Body of pancreas (tissue), 4 donors: ENCODE measurements around the gene RGS1. TPM values are rescaled to one million over a fixed set of nuclear protein-coding genes. Genes with fewer than 3 reads are reported as not detected.

ENCODE experiments used
- ATAC-seq: fragments of 150-250 bp; one replicate; pipeline ENCODE4 v1.9.1; 2016
- DNase-seq, 4 donors: peaks; one replicate each; pipeline ENCODE4 v3.0.0-alpha.2; 2019
- H3K27ac ChIP-seq, 4 donors: fragments of 200-600 bp; sonication (generic); 1 replicate in 3 of 4; 2 replicates in 1 of 4; pipeline versions ENCODE4 v1.5.1 to v1.6.1; 2016 to 2019; ENCODE audit warnings: mild to moderate bottlenecking in 1 of 4, mixed read lengths in 1 of 4, moderate library complexity in 1 of 4
- H3K27me3 ChIP-seq, 2 donors: fragments of 200-600 bp; sonication (generic); one replicate each; pipeline ENCODE4 v1.6.0; 2016; ENCODE audit warnings: mild to moderate bottlenecking in 1 of 2
- H3K36me3 ChIP-seq, 2 donors: fragments of 200-600 bp; sonication (generic); replicated peaks in 1 of 2; 2 replicates each; pipeline ENCODE4 v1.5.1; 2016; ENCODE audit warnings: low read depth in 2 of 2; ENCODE audit not compliant: insufficient read depth in 1 of 2
- H3K4me1 ChIP-seq: fragments of 200-600 bp; sonication (generic); one replicate; pipeline ENCODE4 v1.6.0; 2016
- H3K4me3 ChIP-seq, 2 donors: fragments of 200-600 bp; sonication (generic); 1 replicate in 1 of 2; 2 replicates in 1 of 2; pipeline ENCODE4 v1.5.1; 2016 to 2019
- H3K9me3 ChIP-seq, 3 donors: fragments of 200-600 bp; sonication (generic); 1 replicate in 2 of 3; 2 replicates in 1 of 3; pipeline ENCODE4 v1.5.1; 2016
- POLR2A ChIP-seq, 3 donors: fragments of 450-650 bp; IDR thresholded peaks; one replicate each; pipeline ENCODE4 v1.6.1; 2016; ENCODE audit warnings: antibody characterized with exemption in 3 of 3, mild to moderate bottlenecking in 2 of 3
- WGBS, 2 donors: methylation state at CpG; one replicate each; pipeline ENCODE4 v1.1.5; 2017; 5-methylcytosine and 5-hydroxymethylcytosine counted together
- intact Hi-C: fragments of 100-400 bp; cut with DNase I; formaldehyde crosslinking; loops from one replicate; pipeline ENCODE4 v1.15.1; 2023
- total RNA-seq, 2 donors: library from RNA; depleted of rRNA; stranded (reverse); fragments of >200 nt; gene quantifications; one replicate each; pipeline ENCODE4 v1.1.0, GENCODE V29; 2016
- TF ChIP-seq, protein P1 (sequence below), 7 experiments: fragments of 450-650 bp in 4 of 7; fragments of 200-600 bp in 3 of 7; sonication (generic) in 3 of 7; IDR thresholded peaks; one replicate each; pipeline ENCODE4 v1.5.1; 2016 to 2019; ENCODE audit warnings: antibody characterized with exemption in 7 of 7

Gene RGS1
- total RNA-seq, 2 donors from 2014 or later = 0.99 to 10.4 TPM

DNA sequence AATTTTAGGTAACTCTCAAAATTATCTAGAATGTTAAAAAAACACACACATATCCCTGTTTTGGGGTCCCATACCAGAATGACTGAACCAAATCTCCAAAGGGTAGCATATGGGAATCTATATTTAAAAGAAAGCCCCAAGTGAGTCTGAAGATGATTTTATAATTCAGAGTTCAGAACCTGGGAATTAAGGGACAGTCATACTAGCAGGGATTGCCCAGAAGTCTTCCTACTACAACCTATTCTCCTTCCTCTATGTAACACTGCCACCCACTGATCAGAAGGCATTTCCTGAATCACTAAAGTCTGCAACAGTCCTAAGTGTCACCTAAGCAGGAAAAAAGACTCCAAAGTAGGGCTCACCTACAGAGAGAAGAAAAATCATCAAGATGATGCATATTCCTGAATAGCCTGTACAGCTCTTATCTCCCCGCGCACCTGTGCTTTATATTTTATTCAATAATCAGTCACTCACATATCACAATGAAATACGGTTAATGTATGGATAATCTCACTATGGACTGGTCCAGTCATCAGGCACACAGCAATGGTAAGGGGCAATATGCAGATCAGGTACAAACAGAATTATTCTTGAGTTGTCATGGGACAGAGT, 4.9 kb downstream of the RGS1 start:
- no peak overlapping the region for H3K27ac ChIP-seq
- no peaks in the 10 kb centered on the region for H3K36me3 ChIP-seq
- peak; percentile 15 to 61 (median 33) for DNase-seq

DNA sequence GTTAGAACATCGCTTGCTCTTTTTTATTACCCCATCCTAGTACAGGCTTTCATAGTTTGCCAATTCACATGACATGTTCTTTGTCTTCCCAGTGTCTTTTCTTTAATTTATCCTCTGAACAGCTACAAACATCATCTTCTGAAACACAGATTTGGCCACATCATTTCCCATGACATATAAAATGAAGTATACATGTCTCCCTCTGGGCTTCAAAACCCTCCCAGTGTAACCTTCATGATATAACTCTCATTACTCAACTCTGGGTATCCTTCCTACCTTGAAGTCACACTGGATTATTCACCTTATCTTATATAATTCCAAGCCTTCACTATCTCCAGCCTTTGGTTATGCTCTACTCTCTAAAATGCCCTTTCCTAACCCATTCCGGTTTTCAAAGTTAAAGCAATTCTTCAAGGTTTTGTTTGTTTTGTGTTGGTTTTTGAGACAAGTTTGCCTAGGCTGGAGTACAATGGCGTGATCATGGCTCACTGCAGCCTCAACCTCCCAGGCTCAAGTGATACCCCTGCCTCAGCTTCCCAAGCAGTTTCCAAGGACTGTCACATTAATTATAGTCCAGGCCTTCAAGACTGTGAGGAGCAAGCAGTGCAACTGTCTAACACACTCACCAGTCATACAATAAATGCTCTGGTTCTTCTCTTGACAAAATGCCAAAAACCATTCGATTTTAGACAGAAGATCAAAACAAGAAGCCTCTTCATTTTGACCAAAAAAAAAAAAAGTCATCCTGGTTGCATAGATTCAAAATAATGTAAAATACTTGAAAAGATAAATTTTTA, 5.8 kb downstream of the RGS1 start:
- Histone ChIP-seq H3K9me3 (no peaks in the 10 kb centered on the region), H3K36me3 (no peaks in the 10 kb centered on the region), H3K27ac (no peak overlapping the region), H3K4me1 (no peaks in the 10 kb centered on the region), H3K27me3 (no peaks in the 10 kb centered on the region), H3K4me3 (no peak overlapping the region)
- intact Hi-C loops = no loop called here
- TF ChIP-seq, protein P1, sequence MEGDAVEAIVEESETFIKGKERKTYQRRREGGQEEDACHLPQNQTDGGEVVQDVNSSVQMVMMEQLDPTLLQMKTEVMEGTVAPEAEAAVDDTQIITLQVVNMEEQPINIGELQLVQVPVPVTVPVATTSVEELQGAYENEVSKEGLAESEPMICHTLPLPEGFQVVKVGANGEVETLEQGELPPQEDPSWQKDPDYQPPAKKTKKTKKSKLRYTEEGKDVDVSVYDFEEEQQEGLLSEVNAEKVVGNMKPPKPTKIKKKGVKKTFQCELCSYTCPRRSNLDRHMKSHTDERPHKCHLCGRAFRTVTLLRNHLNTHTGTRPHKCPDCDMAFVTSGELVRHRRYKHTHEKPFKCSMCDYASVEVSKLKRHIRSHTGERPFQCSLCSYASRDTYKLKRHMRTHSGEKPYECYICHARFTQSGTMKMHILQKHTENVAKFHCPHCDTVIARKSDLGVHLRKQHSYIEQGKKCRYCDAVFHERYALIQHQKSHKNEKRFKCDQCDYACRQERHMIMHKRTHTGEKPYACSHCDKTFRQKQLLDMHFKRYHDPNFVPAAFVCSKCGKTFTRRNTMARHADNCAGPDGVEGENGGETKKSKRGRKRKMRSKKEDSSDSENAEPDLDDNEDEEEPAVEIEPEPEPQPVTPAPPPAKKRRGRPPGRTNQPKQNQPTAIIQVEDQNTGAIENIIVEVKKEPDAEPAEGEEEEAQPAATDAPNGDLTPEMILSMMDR (IDR thresholded peaks at IDR 0.05) = no peak
- no peak for TF ChIP-seq POLR2A (IDR thresholded peaks at IDR 0.05)
- ATAC-seq (no peak), DNase-seq (no peak)
- 53 to 66% methylated on average over 4 of the region's 4 CpGs for WGBS, 2 donors

More for the DNA sequence above, 4.9 kb downstream of the RGS1 start:
- ATAC-seq = peak; percentile 93
- H3K4me3 ChIP-seq = no peak overlapping the region
- intact Hi-C loops = no loop called here
- peak in 1 of 3 donors; percentile 20 for TF ChIP-seq POLR2A (IDR thresholded peaks at IDR 0.05)
- TF ChIP-seq, protein P1 (IDR thresholded peaks at IDR 0.05) = peak; percentile 30 to 80 (median 74)
- H3K4me1 ChIP-seq = no peaks in the 10 kb centered on the region
- no peaks in the 10 kb centered on the region for H3K27me3 ChIP-seq
- 47 to 70% methylated on average over 3 of the region's 3 CpGs for WGBS, 2 donors
- H3K9me3 ChIP-seq = no peaks in the 10 kb centered on the region

DNA sequence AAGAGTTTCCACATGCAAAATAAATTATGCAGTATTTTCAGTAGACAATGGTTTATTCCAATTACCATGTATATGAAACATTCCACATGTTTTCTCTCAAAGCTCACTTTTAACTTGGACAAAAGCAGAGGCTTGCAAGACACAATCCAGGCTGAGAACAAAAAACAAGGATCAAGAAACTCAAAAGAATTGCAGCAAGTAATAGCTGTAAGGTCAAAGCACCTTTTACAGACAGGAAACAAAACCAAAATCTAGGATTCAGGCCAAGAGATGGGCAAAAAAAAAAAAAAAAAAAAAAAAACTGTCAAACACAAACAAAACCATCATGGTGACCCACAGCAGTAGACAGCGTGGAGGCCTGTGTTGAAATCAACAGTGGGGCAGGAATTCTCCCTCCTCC, 9.3 kb downstream of the RGS1 start:
- intact Hi-C loops = no loop called here
- DNase-seq (no peak), ATAC-seq (no peak)
- TF ChIP-seq POLR2A (IDR thresholded peaks at IDR 0.05) = no peak
- TF ChIP-seq, protein P1 (IDR thresholded peaks at IDR 0.05) = no peak
- 92 to 100% methylated on average over 1 of the region's 1 CpG for WGBS, 2 donors
- Histone ChIP-seq H3K9me3 (no peaks in the 10 kb centered on the region), H3K27me3 (no peaks in the 10 kb centered on the region), H3K4me3 (no peak overlapping the region), H3K4me1 (no peaks in the 10 kb centered on the region), H3K27ac (no peak overlapping the region), H3K36me3 (no peaks in the 10 kb centered on the region)

- 79 to 81% methylated on average over 5 of the region's 5 CpGs for WGBS, 2 donors
- ATAC-seq = no peak
- Histone ChIP-seq H3K36me3 (no peaks in the 10 kb centered on the region), H3K4me3 (no peak overlapping the region), H3K9me3 (no peaks in the 10 kb centered on the region), H3K4me1 (no peaks in the 10 kb centered on the region), H3K27ac (no peak overlapping the region), H3K27me3 (no peaks in the 10 kb centered on the region)
- intact Hi-C loops = no loop called here
- no peak for DNase-seq
- TF ChIP-seq, protein P1 (IDR thresholded peaks at IDR 0.05) = no peak
- TF ChIP-seq POLR2A (IDR thresholded peaks at IDR 0.05) = no peak
These were observed 12.1 kb downstream of the RGS1 start for GRCh38 chr1:192587386-192588266.
